HL-60/S4 treated with retinoic acid at 250 ng/mL for 4 days and 3 days (cell line): ENCODE measurements around the gene NADK.

Experiments used
- in situ Hi-C: fragments of 300-500 bp; cut with MboI; formaldehyde crosslinking; loops from 2 replicates; pipeline ENCODE4 v1.7.0; 2022; ENCODE audit warnings: low sequenced_read_pairs

Gene NADK, protein sequence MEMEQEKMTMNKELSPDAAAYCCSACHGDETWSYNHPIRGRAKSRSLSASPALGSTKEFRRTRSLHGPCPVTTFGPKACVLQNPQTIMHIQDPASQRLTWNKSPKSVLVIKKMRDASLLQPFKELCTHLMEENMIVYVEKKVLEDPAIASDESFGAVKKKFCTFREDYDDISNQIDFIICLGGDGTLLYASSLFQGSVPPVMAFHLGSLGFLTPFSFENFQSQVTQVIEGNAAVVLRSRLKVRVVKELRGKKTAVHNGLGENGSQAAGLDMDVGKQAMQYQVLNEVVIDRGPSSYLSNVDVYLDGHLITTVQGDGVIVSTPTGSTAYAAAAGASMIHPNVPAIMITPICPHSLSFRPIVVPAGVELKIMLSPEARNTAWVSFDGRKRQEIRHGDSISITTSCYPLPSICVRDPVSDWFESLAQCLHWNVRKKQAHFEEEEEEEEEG

DNA sequence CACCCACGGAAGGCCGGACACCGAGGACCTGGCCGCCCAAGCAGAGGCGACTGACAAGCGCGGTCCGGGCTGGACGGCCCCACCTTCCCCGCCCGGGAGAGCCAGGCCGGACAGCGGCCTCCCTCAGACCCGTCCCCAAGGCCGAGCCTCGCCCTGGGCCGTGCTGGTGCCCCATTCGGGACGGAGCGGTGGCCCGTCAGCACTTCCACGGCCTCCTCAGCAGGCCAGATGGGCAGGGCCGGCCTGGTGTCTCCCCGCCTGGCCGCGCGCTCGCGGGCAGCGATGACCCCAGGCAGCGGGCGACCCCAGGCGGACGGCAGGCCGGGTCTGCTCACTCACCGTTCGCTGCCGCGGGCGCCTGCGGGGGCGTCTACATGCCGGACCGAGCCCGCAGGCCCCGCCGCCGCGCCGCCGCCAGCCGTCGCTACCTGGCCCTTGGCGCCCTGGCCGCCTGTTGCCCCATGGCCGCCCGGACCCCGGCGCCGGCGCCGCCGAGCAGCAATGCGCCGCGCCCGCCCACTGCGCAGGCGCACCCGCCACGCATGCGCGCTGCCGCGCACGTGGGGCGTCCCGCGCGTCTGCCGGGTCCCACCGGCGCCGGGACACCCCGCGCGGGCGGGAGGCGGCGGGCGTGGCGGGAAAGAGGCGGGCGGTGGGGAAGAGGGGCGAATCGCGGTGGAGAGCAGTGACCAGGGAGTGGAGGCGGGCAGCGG lies at the start of gene NADK:
Gene NADK (minus strand): TSS at position 521 of the 713 bp plus-strand sequence. CDS start 13,064 bp downstream, outside the sequence.
- in situ Hi-C loops, result no loop called here

- in situ Hi-C loops, result no loop called here
These were observed 49.0 kb upstream of the NADK start for GRCh38 chr1:1827089-1827848.

DNA sequence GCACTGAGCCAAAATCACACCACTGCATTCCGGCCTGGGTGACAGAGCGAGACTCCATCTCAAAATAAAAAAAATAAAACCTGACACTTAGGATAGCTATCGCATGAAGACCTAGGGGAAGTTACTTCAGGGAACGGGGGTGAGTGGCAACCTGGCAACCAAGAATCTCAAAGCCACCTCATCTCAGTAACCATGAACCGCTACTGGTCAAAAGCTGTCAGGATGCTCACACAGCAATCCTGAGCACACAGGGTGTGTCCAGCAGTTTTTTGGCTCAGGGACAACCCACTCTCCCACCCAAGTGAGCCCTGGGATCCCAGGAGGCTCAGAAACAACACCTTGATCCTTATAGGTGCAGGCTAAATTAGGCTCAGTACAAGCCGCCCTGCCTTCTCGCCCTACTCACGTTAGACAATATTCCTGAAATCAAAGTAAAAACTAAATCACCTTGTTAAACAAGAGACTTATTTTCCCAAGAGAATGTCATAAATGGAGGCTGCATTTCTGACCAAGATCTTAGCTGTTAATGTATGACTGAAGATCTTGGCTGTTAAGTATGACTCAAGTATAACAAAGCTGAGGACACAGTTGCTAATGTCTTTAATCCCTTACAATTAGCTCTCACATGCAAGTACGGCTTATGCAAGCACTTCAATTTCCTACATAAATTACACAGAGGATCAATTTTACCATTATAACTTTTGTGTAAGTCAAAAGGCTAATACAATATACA lies 48.3 kb upstream of the NADK start:
- in situ Hi-C loops, result no loop called here

DNA sequence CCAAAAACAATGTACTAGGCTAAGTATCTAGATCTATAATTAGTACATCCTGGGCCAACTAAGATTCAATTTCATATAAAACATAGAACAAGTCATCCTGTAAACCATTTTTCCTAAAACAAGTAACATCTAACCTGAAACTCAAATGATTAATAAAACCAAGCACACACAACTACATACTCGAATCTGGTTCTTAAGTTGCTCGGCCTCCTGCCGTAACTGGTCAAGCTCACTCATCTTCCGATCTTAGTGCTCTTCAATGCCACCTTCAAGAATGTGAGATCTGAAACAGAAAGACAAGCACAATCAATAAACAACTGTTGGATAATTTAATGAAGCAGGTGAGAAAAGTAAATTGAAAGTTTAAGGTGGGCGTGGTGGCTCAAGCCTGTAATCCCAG lies 46.9 kb upstream of the NADK start:
- in situ Hi-C loops, result no loop called here

DNA sequence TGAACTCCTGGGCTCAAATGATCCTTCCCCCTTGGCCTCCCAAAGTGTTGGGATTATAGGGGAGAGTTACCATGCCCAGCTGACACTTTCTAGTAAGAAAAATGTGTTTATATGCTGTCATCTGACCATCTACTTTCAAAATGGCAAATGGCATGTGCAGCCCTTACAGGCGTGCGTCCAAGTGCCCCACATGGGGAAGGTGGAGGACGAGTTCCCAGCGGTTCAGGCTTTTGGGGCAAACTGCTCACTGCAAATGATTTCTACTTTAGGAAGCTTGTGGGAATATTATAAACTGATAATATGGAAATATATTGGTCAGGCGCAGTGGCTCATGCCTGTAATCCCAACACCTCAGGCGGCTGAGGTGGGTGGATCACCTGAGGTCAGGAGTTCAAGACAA lies 41.5 kb upstream of the NADK start:
- in situ Hi-C loops, result no loop called here

GRCh38 chr1:1817221-1817620 lies 39.0 kb upstream of the NADK start:
- in situ Hi-C loops, result no loop called here

DNA sequence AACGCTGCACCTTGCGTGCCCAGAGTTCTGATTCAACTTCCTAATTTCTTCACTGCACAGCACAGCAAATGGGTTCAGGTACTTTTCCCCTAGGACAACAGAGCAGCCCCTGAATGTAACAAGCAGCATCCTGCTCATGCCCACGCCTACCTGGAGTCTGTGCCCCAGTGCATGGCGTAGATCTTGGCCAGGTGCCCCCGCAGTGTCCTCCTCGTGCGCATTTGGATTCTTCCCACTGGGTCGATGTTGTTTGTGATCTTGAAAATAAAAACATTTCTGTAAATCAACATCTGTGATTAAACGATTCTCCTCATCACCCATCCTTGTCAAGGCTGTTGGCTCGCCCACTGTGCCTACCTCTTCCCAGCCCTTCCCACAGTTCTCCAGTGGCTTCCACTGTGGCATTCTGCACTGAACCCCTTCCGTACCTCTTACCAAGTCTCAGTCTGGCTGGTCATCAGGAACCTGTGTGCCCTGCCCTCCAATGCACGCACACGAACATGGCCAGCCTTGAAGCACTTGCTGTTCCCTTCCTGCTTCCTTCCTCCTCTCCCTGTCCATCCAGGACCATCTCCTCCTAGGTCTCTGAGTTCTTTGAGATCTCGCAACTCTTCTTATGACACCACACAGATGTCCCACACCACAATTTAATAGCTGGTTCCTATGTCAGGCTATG lies 37.5 kb upstream of the NADK start:
- in situ Hi-C loops, result no loop called here

- in situ Hi-C loops, result no loop called here
These were observed 31.2 kb upstream of the NADK start for GRCh38 chr1:1809489-1809888.

- in situ Hi-C loops, result no loop called here
These were observed 29.9 kb upstream of the NADK start for GRCh38 chr1:1808206-1808605.

DNA sequence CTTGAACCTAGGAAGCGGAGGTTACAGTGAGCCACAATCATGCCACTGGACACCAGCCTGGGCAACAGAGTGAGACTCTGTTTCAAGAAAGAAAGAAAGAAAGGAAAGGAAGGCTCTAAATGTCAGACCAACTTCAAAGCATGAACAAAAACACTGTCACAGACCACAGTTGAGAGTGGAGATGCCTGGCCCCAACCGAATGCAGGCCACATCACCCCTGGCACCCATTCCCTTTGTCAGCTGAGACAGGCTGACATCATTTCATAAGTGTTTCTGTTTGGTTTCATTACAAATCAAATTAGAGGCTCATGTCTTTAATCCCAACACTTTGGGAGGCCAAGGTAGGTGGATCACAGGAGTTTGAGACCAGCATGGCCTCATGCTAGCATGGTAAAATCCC lies 28.6 kb upstream of the NADK start:
- in situ Hi-C loops, result no loop called here

DNA sequence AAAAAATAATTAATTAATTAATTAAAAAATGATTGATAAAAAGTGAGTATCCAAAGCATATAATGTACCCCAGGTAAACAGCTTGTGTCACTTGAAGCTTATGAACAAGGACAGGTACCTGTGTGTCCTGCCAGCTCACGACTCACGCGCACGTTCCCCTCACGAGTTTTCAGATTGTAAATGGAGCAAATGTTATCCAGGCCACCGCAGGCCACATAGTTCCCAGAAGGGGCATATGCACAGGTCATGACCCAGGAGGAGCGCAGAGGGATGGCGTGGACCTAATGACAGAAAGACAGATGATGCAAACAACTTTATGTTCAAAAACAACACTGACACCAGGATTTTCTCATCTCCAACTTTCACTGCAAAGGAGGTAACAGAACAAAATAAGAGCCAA lies 26.0 kb upstream of the NADK start:
- in situ Hi-C loops, result no loop called here

DNA sequence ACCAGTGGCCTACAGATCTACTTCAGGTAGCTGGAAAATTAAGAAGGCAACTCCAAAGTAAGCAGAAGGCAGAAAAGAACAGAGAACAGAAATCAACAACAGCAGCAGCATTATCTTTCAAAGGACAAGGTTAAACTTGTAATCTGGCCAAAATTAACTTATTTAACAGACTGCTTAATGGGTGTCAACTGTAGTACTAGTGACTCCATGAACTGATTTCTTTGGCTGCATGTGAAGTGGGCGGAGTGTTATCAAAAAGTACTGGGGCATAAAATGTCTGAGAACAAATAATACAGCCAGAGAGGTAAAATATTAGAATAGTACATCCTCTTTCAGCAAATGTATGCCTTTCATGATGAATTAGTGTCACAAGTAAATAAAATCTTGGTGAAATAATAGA lies 24.6 kb upstream of the NADK start:
- in situ Hi-C loops, result no loop called here

- in situ Hi-C loops, result no loop called here
These were observed 21.4 kb upstream of the NADK start for GRCh38 chr1:1799716-1800115.

GRCh38 chr1:1797731-1798341 lies 19.6 kb upstream of the NADK start:
- in situ Hi-C loops, result no loop called here

DNA sequence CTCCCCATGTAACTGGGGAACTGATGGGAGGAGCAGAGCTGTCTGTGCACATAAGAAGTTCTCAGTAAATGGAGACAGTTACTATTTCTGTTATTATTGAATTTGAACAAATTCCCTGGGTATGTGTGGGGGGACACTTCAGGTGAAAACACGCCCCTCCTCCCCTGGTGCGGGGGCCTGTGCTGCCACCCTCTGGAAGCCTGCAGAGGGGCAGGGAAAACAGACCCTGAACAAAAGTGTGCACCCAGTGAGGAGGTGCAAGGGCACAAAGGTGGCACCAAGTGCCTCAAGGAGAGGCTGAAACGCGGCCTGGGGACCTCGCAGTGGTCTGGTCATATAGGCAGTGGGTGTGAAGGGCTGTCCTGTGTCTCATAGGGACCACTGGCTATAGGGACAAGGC lies 18.2 kb upstream of the NADK start:
- in situ Hi-C loops, result no loop called here

GRCh38 chr1:1794999-1795398 lies 16.7 kb upstream of the NADK start:
- in situ Hi-C loops, result no loop called here

DNA sequence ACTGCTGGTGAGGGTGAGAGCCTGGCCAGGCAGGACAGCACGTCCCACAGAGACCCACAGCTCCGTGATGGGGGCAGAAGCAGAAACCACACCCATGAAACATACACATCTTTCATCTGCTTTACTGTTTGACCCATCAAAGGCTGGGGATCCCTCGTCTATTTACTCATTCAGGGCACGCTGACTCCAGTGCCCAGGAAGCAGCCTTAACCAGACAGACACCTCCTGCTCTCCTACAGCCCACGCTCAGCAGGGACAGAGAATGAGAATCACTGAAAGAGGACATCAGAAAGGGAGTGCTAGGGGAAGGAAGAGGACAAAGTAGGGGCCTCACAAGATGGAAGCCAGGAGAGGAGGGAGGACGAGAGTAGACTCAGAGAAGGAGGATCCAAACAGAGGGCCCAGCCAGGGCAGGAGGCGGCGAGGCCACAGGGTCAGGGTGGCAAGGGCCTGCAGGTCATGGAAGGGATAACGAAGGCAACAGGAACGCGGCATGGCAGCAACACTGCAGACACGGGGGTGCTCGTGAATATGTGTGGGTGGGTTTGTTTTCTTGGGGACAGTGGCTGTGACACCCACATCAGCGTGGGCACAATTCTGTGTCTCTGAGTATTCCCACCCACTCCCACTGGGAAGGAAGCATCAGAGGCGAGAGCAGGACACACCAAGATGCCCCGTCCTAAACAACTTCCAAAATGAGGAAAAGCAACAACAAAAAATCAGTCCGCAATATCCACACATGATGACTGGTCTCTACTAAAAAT lies 15.4 kb upstream of the NADK start:
- in situ Hi-C loops, result no loop called here

GRCh38 chr1:1788646-1789431 lies 10.6 kb upstream of the NADK start:
- in situ Hi-C loops, result no loop called here
